Stomach smooth muscle (tissue), 2 donors: ENCODE data around the gene PPP1R36.

ENCODE experiments used
- H3K27ac ChIP-seq: one replicate; pipeline ENCODE4 v1.7.0; 2013; ENCODE audit warnings: mild to moderate bottlenecking, low read length, inconsistent platforms
- H3K27me3 ChIP-seq, 2 donors: one replicate each; pipeline ENCODE4 v1.7.0; 2013; ENCODE audit warnings: low read length in 2 of 2; ENCODE audit not compliant: insufficient read depth in 2 of 2, control insufficient read depth in 1 of 2
- H3K36me3 ChIP-seq, 2 donors: one replicate each; pipeline ENCODE4 v1.7.0; 2013; ENCODE audit warnings: low read length in 2 of 2; ENCODE audit not compliant: control insufficient read depth in 2 of 2, insufficient read depth in 2 of 2
- H3K4me1 ChIP-seq: one replicate; pipeline ENCODE4 v1.7.0; 2013; ENCODE audit warnings: low read length; ENCODE audit not compliant: control insufficient read depth, insufficient read depth
- H3K4me3 ChIP-seq, 2 donors: one replicate each; pipeline ENCODE4 v1.7.0; 2013; ENCODE audit warnings: low read length in 2 of 2
- H3K9ac ChIP-seq, 2 donors: one replicate each; pipeline ENCODE4 v1.7.0; 2013; ENCODE audit warnings: low read length in 2 of 2, mild to moderate bottlenecking in 1 of 2
- H3K9me3 ChIP-seq, 2 donors: one replicate each; pipeline ENCODE4 v1.7.0; 2013; ENCODE audit warnings: low read length in 2 of 2; ENCODE audit not compliant: control insufficient read depth in 2 of 2
- donor health status: healthy.
- donor health status: Pancreatic carcinoma.

The PPP1R36 gene

GRCh38 chr14:64549791-64550620 lies at the start of gene PPP1R36:
PPP1R36 (plus strand) TSS chr14:64549961; CDS start chr14:64549998, 37 bp downstream.
- Histone ChIP-seq H3K4me1 (peaks cover 7% of the 10 kb centered on the region), H3K27ac (no peak within 1 kb of the TSS), H3K36me3 (no peaks in the 10 kb centered on the region), H3K9ac (peak within 1 kb of the TSS in 1 of 2 donors; percentile 29), H3K4me3 (peak within 1 kb of the TSS; percentile 46 to 66), H3K27me3 (peaks cover 0 to 3% of the 10 kb centered on the region in 2 donors), H3K9me3 (no peaks in the 10 kb centered on the region)

GRCh38 chr14:64500088-64500487 lies 49.7 kb upstream of the PPP1R36 start:
- no peak overlapping the region for H3K4me3 ChIP-seq
- H3K9me3 ChIP-seq, result no peaks in the 10 kb centered on the region
- H3K9ac ChIP-seq, result no peak overlapping the region
- H3K4me1 ChIP-seq, result peaks cover 19% of the 10 kb centered on the region
- no peak overlapping the region for H3K27ac ChIP-seq
- no peaks in the 10 kb centered on the region for H3K27me3 ChIP-seq
- peaks cover 0 to 2% of the 10 kb centered on the region in 2 donors for H3K36me3 ChIP-seq

- Histone ChIP-seq H3K4me3 (peak overlapping the region; percentile 10 to 93), H3K27me3 (no peaks in the 10 kb centered on the region), H3K27ac (peak overlapping the region; percentile 99), H3K9ac (peak overlapping the region; percentile 37 to 93), H3K36me3 (no peaks in the 10 kb centered on the region), H3K9me3 (no peaks in the 10 kb centered on the region), H3K4me1 (peaks cover 19% of the 10 kb centered on the region)
Observed at GRCh38 chr14:64501411-64502171, 48.2 kb upstream of the PPP1R36 start.

GRCh38 chr14:64502456-64502855 lies 47.3 kb upstream of the PPP1R36 start:
- peaks cover 21% of the 10 kb centered on the region for H3K4me1 ChIP-seq
- H3K27ac ChIP-seq, result peak overlapping the region; percentile 99
- H3K9ac ChIP-seq, result peak overlapping the region; percentile 93 to 96
- H3K4me3 ChIP-seq, result peak overlapping the region; percentile 66 to 93
- H3K27me3 ChIP-seq, result no peaks in the 10 kb centered on the region
- H3K9me3 ChIP-seq, result no peaks in the 10 kb centered on the region
- H3K36me3 ChIP-seq, result no peaks in the 10 kb centered on the region

- H3K9me3 ChIP-seq, result no peaks in the 10 kb centered on the region
- H3K36me3 ChIP-seq, result no peaks in the 10 kb centered on the region
- peak overlapping the region; percentile 99 for H3K27ac ChIP-seq
- no peaks in the 10 kb centered on the region for H3K27me3 ChIP-seq
- peak overlapping the region; percentile 66 to 93 for H3K4me3 ChIP-seq
- peaks cover 21% of the 10 kb centered on the region for H3K4me1 ChIP-seq
- peak overlapping the region; percentile 93 to 96 for H3K9ac ChIP-seq
Observed at GRCh38 chr14:64502887-64503433, 46.8 kb upstream of the PPP1R36 start.

GRCh38 chr14:64503434-64504309 lies 46.1 kb upstream of the PPP1R36 start, which contains the start of gene ZBTB25:
ZBTB25 (minus strand) TSS chr14:64503838; CDS start chr14:64490533, 13,305 bp downstream.
- Histone ChIP-seq H3K9me3 (no peaks in the 10 kb centered on the region), H3K4me3 (peak within 1 kb of the TSS; percentile 66 to 93), H3K27me3 (no peaks in the 10 kb centered on the region), H3K36me3 (no peaks in the 10 kb centered on the region), H3K27ac (peak within 1 kb of the TSS; percentile 99), H3K9ac (peak within 1 kb of the TSS; percentile 93 to 96), H3K4me1 (peaks cover 21% of the 10 kb centered on the region)

- H3K9ac ChIP-seq, result peak within 1 kb of the TSS; percentile 89 to 93
- no peaks in the 10 kb centered on the region for H3K27me3 ChIP-seq
- H3K36me3 ChIP-seq, result no peaks in the 10 kb centered on the region
- peak within 1 kb of the TSS; percentile 99 for H3K27ac ChIP-seq
- peaks cover 21% of the 10 kb centered on the region for H3K4me1 ChIP-seq
- H3K4me3 ChIP-seq, result peak within 1 kb of the TSS; percentile 66 to 93
- no peaks in the 10 kb centered on the region for H3K9me3 ChIP-seq
Observed at GRCh38 chr14:64504310-64504896, 45.4 kb upstream of the PPP1R36 start, which contains the start of gene ZBTB1. ZBTB1 (plus strand) TSS chr14:64504770; CDS start chr14:64521505, 16,735 bp downstream.

- Histone ChIP-seq H3K9ac (peak overlapping the region; percentile 89 to 93), H3K27me3 (no peaks in the 10 kb centered on the region), H3K4me3 (peak overlapping the region; percentile 66 to 93), H3K36me3 (no peaks in the 10 kb centered on the region), H3K27ac (peak overlapping the region; percentile 99), H3K4me1 (peaks cover 21% of the 10 kb centered on the region), H3K9me3 (no peaks in the 10 kb centered on the region)
Observed at GRCh38 chr14:64504897-64505794, 44.6 kb upstream of the PPP1R36 start.

- Histone ChIP-seq H3K9ac (no peak overlapping the region), H3K4me3 (peak overlapping the region in 1 of 2 donors; percentile 35), H3K36me3 (no peaks in the 10 kb centered on the region), H3K27ac (no peak overlapping the region), H3K27me3 (no peaks in the 10 kb centered on the region), H3K9me3 (no peaks in the 10 kb centered on the region), H3K4me1 (peaks cover 19% of the 10 kb centered on the region)
Observed at GRCh38 chr14:64506721-64507120, 43.0 kb upstream of the PPP1R36 start.
